Duodenal mucosa (tissue), 2 donors: Measurements from ENCODE around the gene IPO4.

Experiments used
- H3K27ac ChIP-seq: one replicate; pipeline ENCODE4 v1.7.0; 2013; ENCODE audit warnings: low read depth, low read length
- H3K27me3 ChIP-seq, 2 donors: one replicate each; pipeline ENCODE4 v1.7.0; 2013; ENCODE audit warnings: low read length in 2 of 2, control low read depth in 1 of 2; ENCODE audit not compliant: insufficient read depth in 2 of 2, control insufficient read depth in 1 of 2
- H3K36me3 ChIP-seq, 2 donors: one replicate each; pipeline ENCODE4 v1.7.0; 2013; ENCODE audit warnings: low read length in 2 of 2, control low read depth in 1 of 2; ENCODE audit not compliant: insufficient read depth in 2 of 2, control insufficient read depth in 1 of 2
- H3K4me1 ChIP-seq, 2 donors: one replicate each; pipeline ENCODE4 v1.7.0; 2013; ENCODE audit warnings: low read length in 2 of 2, control low read depth in 1 of 2; ENCODE audit not compliant: insufficient read depth in 2 of 2, control insufficient read depth in 1 of 2
- H3K4me3 ChIP-seq, 2 donors: one replicate each; pipeline ENCODE4 v1.7.0; 2013; ENCODE audit warnings: low read length in 2 of 2, low read depth in 1 of 2
- H3K9ac ChIP-seq, 2 donors: one replicate each; pipeline ENCODE4 v1.7.0; 2013; ENCODE audit warnings: low read length in 2 of 2, low read depth in 1 of 2
- H3K9me3 ChIP-seq, 2 donors: one replicate each; pipeline ENCODE4 v1.7.0; 2013; ENCODE audit warnings: low read length in 2 of 2, control low read depth in 1 of 2; ENCODE audit not compliant: control insufficient read depth in 1 of 2

The IPO4 gene

GRCh38 chr14:24132061-24132685, 56.4 kb downstream of the IPO4 start:
- Histone ChIP-seq H3K4me1 (peaks cover 14 to 27% of the 10 kb centered on the region in 2 donors), H3K9ac (no peak overlapping the region), H3K27ac (no peak overlapping the region), H3K4me3 (no peak overlapping the region), H3K27me3 (no peaks in the 10 kb centered on the region), H3K9me3 (no peaks in the 10 kb centered on the region), H3K36me3 (peaks cover 0 to under 1% of the 10 kb centered on the region in 2 donors)

DNA sequence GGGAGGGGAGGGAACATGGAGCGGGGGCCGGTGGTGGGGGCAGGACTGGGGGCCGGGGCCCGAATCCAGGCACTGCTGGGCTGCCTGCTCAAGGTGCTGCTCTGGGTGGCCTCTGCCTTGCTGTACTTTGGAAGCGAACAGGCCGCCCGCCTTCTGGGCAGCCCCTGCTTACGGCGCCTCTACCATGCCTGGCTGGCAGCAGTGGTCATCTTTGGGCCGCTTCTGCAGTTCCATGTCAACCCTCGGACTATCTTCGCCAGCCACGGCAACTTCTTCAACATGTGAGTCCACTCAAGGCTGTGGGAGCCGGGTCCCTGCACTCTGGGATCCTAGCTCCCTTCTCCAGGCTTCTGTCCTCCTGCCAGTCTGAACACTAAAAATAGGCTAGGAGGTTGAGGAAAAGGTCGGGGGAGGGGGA, 57.1 kb downstream of the IPO4 start:
- Histone ChIP-seq H3K36me3 (no peaks in the 10 kb centered on the region), H3K27ac (no peak overlapping the region), H3K4me3 (no peak overlapping the region), H3K9ac (no peak overlapping the region), H3K4me1 (peaks cover 8 to 21% of the 10 kb centered on the region in 2 donors), H3K9me3 (no peaks in the 10 kb centered on the region), H3K27me3 (no peaks in the 10 kb centered on the region)

GRCh38 chr14:24130717-24131548, 57.7 kb downstream of the IPO4 start:
- H3K9ac ChIP-seq = no peak overlapping the region
- no peaks in the 10 kb centered on the region for H3K36me3 ChIP-seq
- no peaks in the 10 kb centered on the region for H3K27me3 ChIP-seq
- no peak overlapping the region for H3K27ac ChIP-seq
- H3K4me1 ChIP-seq = peaks cover 7 to 19% of the 10 kb centered on the region in 2 donors
- no peak overlapping the region for H3K4me3 ChIP-seq
- H3K9me3 ChIP-seq = no peaks in the 10 kb centered on the region

DNA sequence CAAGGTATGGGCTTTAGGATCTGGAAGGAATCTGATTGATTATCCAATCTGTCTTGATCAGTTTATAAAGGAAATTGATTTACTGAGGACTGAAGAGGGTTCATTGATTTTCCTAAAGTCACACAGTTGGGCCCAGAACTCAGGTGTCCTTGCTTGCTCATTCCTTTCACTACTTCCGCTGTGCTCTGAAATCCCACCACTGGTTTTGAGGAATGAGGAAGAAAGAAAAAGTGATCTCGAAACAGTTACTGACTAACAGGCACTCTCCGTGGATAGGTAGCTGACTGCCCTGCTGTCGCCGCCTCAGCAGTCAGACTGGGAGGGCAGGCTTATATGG, 58.3 kb downstream of the IPO4 start, which contains the start of gene FITM1:
FITM1 (plus strand) TSS at position 280 of the 337 bp plus-strand sequence. CDS start 905 bp downstream, outside the sequence.
- Histone ChIP-seq H3K4me3 (no peak within 1 kb of the TSS), H3K27ac (no peak within 1 kb of the TSS)

More for the DNA sequence above, 58.3 kb downstream of the IPO4 start, which contains the start of gene FITM1:
- Histone ChIP-seq H3K4me1 (peaks cover 4 to 16% of the 10 kb centered on the region in 2 donors), H3K9ac (no peak within 1 kb of the TSS), H3K9me3 (no peaks in the 10 kb centered on the region), H3K36me3 (no peaks in the 10 kb centered on the region), H3K27me3 (no peaks in the 10 kb centered on the region)
